Prostate gland (tissue), 2 donors: ENCODE data around the gene RNF186.

Source experiments
- POLR2A ChIP-seq: fragments of 450-650 bp; IDR thresholded peaks from one replicate; pipeline ENCODE4 v1.6.1; 2016; ENCODE audit warnings: antibody characterized with exemption, mild to moderate bottlenecking
- POLR2AphosphoS5 ChIP-seq: sonication (generic); formaldehyde crosslinking; IDR thresholded peaks from one replicate; pipeline ENCODE4 v1.6.1; 2017; ENCODE audit warnings: antibody characterized with exemption
- TF ChIP-seq, protein P1 (sequence below), 4 experiments: fragments of 200-600 bp in 2 of 4; fragments of 450-650 bp in 2 of 4; sonication (generic) in 2 of 4; IDR thresholded peaks; 1 replicate in 3 of 4; 2 replicates in 1 of 4; pipeline ENCODE4 v1.5.1; 2016 to 2019; ENCODE audit warnings: antibody characterized with exemption in 4 of 4, mild to moderate bottlenecking in 2 of 4, moderate library complexity in 2 of 4

DNA sequence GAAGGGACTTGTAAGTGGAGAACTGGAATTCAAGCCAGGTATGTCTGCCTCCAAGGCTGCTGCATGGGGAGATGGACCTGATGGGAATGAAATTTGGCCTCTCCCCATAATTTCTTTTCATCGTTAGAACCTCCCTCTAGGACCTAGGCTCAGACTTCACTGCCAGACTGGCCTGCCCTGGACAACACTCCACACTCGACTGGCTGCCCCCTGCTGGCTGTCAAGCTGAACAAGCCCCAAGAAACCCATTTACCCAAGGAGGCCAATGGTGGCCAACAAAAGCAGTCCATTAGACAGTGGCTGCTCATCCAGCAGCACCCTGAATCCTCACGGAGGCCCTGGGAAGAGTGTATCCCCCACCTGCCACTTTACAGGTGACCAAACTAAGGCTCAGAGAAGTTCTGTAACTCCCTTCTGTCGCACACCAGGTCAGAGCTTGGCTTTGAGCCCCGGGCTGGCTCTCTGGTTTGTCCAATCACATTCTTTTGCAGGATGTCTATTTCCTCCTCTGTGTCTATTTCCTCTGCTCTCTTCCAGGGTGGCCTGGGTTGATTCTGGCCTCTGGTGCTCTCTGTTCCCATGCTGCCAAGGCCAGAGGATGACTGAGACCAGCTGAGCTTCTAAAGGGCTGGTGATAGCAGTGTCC, 3.8 kb downstream of the RNF186 start:
- TF ChIP-seq POLR2A (no peak), POLR2AphosphoS5 (no peak)
- TF ChIP-seq, protein P1, sequence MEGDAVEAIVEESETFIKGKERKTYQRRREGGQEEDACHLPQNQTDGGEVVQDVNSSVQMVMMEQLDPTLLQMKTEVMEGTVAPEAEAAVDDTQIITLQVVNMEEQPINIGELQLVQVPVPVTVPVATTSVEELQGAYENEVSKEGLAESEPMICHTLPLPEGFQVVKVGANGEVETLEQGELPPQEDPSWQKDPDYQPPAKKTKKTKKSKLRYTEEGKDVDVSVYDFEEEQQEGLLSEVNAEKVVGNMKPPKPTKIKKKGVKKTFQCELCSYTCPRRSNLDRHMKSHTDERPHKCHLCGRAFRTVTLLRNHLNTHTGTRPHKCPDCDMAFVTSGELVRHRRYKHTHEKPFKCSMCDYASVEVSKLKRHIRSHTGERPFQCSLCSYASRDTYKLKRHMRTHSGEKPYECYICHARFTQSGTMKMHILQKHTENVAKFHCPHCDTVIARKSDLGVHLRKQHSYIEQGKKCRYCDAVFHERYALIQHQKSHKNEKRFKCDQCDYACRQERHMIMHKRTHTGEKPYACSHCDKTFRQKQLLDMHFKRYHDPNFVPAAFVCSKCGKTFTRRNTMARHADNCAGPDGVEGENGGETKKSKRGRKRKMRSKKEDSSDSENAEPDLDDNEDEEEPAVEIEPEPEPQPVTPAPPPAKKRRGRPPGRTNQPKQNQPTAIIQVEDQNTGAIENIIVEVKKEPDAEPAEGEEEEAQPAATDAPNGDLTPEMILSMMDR (IDR thresholded peaks at IDR 0.05): peak in 3 of 4 experiments; percentile 25 to 54 (median 45)
